ENCODE measurements around the gene SPAG17.

GRCh38 chr1:118190561-118190960 is 5.5 kb upstream of the SPAG17 start:
- TF ChIP-seq, protein P1, sequence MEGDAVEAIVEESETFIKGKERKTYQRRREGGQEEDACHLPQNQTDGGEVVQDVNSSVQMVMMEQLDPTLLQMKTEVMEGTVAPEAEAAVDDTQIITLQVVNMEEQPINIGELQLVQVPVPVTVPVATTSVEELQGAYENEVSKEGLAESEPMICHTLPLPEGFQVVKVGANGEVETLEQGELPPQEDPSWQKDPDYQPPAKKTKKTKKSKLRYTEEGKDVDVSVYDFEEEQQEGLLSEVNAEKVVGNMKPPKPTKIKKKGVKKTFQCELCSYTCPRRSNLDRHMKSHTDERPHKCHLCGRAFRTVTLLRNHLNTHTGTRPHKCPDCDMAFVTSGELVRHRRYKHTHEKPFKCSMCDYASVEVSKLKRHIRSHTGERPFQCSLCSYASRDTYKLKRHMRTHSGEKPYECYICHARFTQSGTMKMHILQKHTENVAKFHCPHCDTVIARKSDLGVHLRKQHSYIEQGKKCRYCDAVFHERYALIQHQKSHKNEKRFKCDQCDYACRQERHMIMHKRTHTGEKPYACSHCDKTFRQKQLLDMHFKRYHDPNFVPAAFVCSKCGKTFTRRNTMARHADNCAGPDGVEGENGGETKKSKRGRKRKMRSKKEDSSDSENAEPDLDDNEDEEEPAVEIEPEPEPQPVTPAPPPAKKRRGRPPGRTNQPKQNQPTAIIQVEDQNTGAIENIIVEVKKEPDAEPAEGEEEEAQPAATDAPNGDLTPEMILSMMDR (IDR thresholded peaks at IDR 0.05), result no peak
- TF ChIP-seq SIN3A (IDR thresholded peaks at IDR 0.05; ENCODE audit: borderline replicate concordance, low read depth, low read length) (no peak), POLR2AphosphoS5 (IDR thresholded peaks at IDR 0.05; ENCODE audit: low read depth, low read length) (no peak), FOXJ3 (CRISPR knock-in tag; IDR thresholded peaks at IDR 0.05) (no peak), REST (IDR thresholded peaks at IDR 0.05; ENCODE audit: low read depth, low read length) (no peak), EP300 (IDR thresholded peaks at IDR 0.05; ENCODE audit: borderline replicate concordance in 1 of 2, low read depth in 1 of 2, low read length in 1 of 2) (no peak)
- TF ChIP-seq, protein P2, sequence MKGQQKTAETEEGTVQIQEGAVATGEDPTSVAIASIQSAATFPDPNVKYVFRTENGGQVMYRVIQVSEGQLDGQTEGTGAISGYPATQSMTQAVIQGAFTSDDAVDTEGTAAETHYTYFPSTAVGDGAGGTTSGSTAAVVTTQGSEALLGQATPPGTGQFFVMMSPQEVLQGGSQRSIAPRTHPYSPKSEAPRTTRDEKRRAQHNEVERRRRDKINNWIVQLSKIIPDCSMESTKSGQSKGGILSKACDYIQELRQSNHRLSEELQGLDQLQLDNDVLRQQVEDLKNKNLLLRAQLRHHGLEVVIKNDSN (IDR thresholded peaks at IDR 0.05; ENCODE audit: borderline replicate concordance, low read depth), result no peak
